Measurements from ENCODE around the gene B3GALNT2.

The B3GALNT2 gene

DNA sequence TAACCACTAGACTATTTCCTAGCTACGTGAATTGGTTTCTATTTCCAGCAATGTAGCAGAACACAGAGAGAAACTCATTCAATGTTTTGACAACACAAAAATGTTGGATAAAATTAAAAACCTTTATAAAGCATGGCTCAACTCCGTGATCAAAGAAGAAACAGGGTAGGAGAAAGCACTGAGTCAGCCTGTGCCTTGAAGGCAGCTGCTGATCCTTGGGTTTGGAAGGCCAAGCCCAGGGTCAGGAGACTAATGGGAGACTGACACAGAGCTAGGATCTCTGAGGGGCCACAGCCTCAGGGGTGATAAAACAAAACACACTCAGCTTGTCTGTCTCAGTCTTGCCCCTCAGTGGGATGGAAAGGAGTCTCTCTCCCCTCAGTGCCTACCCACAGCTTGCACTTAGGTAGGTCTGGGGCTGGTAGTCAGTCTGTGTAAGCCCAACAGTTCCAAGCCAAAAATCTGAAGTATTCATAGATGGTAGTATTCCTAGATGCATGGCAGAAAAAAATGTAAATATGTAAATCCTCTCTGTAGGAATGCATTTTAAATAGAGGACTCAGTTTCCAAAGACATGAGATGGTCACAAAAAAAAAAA lies 53.3 kb downstream of the B3GALNT2 start:
- no peak for FAIRE-seq

GRCh38 chr1:235450433-235450832 lies 53.8 kb downstream of the B3GALNT2 start:
- FAIRE-seq: no peak

- no peak for FAIRE-seq
Observed at GRCh38 chr1:235448616-235449015, 55.6 kb downstream of the B3GALNT2 start.

- FAIRE-seq: no peak
Observed at GRCh38 chr1:235442788-235443429, 61.3 kb downstream of the B3GALNT2 start.

DNA sequence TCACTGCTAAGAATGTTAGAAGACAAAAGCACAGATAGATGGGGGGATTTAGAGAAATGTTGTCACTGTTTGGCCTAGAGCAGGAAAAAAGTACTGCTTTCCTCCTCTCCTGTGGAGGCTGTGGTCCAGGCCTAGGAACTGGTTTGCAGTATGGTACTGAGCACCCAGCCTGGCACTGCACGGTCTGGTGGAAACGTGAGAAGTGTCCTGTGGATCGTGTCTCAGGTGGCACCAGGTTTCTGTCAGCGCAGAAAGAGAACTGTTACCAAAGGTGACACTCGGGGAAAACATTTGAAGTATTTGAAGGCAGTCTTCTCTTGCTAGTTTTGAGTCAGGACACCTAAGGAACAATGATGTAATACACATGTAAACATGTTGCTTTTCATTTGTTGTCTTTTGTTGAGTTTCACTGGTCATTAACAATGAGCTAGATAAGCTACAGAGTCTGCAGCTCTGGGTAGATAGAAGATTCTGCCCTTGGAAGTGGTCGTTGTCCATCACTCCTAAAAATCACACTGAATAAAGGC lies 63.0 kb downstream of the B3GALNT2 start:
- no peak for FAIRE-seq

GRCh38 chr1:235434001-235434400 lies 70.3 kb downstream of the B3GALNT2 start:
- no peak for FAIRE-seq

DNA sequence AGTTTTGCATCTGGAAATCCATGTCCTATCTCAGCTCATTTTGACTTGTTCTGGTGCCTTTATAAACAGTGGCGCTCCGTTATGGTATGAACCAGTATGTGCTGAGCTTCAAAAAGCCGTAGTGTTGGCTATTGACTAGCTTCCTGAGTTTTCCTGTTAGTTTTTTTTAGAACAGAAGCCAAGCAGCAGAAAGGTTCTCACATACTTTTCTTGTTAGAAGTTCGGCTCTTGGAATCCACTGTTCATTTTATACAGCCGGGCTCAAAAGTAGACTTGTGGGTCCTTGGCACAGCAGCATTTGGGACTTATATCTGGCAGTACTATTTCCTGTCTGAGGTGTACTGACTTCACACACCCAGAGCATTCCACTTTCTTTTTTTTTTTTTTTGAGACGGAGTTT lies 73.3 kb downstream of the B3GALNT2 start:
- FAIRE-seq: no peak

- FAIRE-seq: no peak
Observed at GRCh38 chr1:235429143-235429542, 75.1 kb downstream of the B3GALNT2 start.

GRCh38 chr1:235427447-235427846 lies 76.8 kb downstream of the B3GALNT2 start:
- FAIRE-seq: no peak

- FAIRE-seq: no peak
Observed at GRCh38 chr1:235426680-235427079, 77.6 kb downstream of the B3GALNT2 start.

GRCh38 chr1:235426143-235426542 lies 78.1 kb downstream of the B3GALNT2 start:
- FAIRE-seq: no peak

- FAIRE-seq: no peak
Observed at GRCh38 chr1:235425357-235425756, 78.9 kb downstream of the B3GALNT2 start.

- FAIRE-seq: no peak
Observed at GRCh38 chr1:235424092-235424491, 80.2 kb downstream of the B3GALNT2 start.

- FAIRE-seq: no peak
Observed at GRCh38 chr1:235423214-235423652, 81.0 kb downstream of the B3GALNT2 start.

GRCh38 chr1:235421751-235422150 lies 82.5 kb downstream of the B3GALNT2 start:
- no peak for FAIRE-seq

- peak; percentile 95 for FAIRE-seq
Observed at GRCh38 chr1:235417086-235417697, 87.1 kb downstream of the B3GALNT2 start.

GRCh38 chr1:235416662-235417049 lies 87.6 kb downstream of the B3GALNT2 start:
- no peak for FAIRE-seq

- peak; percentile 78 for FAIRE-seq
Observed at GRCh38 chr1:235415008-235415904, 89.0 kb downstream of the B3GALNT2 start.

GRCh38 chr1:235411489-235412486 lies 92.5 kb downstream of the B3GALNT2 start:
- no peak for FAIRE-seq

DNA sequence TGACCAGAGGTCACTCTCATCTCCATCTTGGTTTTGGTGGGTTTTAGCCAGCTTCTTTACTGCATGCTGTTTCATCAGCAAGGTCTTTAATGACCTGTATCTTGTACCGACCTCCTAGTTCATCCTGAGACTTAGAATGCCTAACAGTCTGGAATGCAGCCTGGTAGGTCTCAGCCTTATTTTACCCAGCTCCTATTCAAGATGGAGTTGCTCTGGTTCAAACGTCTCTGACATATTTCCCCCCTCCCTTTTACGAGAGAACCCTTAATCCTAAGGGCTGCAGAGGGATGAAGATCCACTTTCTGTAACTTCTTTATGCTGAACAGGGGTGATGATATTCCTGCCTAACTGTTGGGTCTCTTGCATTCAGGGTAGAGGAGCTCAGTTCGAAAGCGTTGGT lies 93.8 kb downstream of the B3GALNT2 start:
- no peak for FAIRE-seq

DNA sequence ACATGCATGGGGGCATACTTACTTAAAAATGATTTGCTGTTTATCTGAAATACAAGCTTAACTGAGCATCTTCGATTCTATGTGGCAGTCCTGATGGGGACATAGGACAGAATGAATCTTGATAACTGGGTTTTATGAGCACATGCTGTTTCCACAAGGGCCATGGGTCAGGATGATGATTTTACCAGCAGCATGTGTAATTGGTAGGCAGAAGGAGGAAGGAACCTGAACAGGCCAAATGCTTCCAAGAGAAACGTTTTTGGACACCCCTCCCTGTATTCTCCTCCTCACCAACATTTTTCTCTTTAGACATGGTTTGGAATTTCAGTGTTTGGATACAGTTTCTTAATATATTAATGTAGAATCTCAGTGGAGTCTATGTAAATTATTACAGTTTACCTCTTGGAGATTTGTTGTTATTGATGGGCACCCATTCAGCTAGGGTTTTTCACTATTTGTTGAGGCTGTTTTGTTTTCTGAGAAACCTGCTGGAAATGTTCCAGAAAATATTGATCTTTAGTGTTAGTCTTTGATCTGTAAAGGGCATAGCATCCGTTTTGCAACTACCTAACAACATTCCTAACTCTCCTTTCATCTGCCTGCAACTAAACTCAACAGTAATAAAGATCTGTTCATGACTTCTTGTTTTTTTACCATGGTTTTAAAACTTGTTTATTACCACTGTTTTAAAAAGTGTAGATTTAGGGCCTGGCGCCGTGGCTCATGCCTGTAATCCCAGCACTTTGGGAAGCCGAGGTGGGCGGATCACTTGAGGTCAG lies 95.0 kb downstream of the B3GALNT2 start:
- FAIRE-seq: no peak
